WERI-Rb-1 (cell line): ENCODE data around the gene TMEM63A.

Experiments
- DNase-seq: peaks from one replicate; pipeline ENCODE4 v3.0.0-alpha.2; 2020
- H3K27ac ChIP-seq: fragments of 250-450 bp; sonication (Bioruptor Pico); 2 replicates; pipeline ENCODE4 v1.5.1; 2020; ENCODE audit warnings: mild to moderate bottlenecking, moderate library complexity
- H3K27me3 ChIP-seq: fragments of 250-450 bp; sonication (Bioruptor Pico); 2 replicates; pipeline ENCODE4 v1.5.1; 2021; ENCODE audit warnings: mild to moderate bottlenecking, low read depth, moderate library complexity; ENCODE audit not compliant: insufficient read depth, severe bottlenecking
- H3K36me3 ChIP-seq: fragments of 250-450 bp; sonication (Bioruptor Pico); 2 replicates; pipeline ENCODE4 v1.5.1; 2020; ENCODE audit warnings: mild to moderate bottlenecking, moderate library complexity
- H3K4me3 ChIP-seq: 2 replicates; pipeline ENCODE4 v1.5.1; 2011; ENCODE audit warnings: low read depth, mild to moderate bottlenecking, control low read depth, low read length
- H3K9me3 ChIP-seq: fragments of 250-450 bp; sonication (Bioruptor Pico); 2 replicates; pipeline ENCODE4 v1.5.1; 2021; ENCODE audit warnings: mild to moderate bottlenecking, moderate library complexity; ENCODE audit not compliant: severe bottlenecking
- TF ChIP-seq, protein P1 (sequence below): IDR thresholded peaks from 2 replicates; pipeline ENCODE4 v1.5.1; 2011; ENCODE audit warnings: low read depth, mild to moderate bottlenecking, control low read depth, inconsistent platforms, low read length

Gene TMEM63A

DNA sequence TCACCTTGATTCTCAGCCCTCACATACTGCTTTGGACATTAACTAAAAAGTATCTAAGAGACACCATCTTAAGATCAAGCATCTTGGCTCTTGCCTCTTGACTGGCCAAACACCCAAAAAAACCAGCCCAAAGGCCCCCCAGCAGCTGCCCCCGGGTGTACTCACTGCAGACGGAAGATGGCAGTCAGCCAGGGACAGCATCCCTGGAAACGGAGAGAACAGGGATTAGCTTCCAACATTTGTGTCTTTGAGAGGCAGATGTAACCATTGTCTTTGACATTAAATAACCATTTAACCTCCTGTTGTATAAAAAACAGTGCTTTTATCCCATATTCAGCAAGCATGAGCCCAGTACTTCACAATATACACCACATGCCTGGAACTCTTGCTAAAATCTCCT lies 11.3 kb downstream of the TMEM63A start:
- TF ChIP-seq, protein P1, sequence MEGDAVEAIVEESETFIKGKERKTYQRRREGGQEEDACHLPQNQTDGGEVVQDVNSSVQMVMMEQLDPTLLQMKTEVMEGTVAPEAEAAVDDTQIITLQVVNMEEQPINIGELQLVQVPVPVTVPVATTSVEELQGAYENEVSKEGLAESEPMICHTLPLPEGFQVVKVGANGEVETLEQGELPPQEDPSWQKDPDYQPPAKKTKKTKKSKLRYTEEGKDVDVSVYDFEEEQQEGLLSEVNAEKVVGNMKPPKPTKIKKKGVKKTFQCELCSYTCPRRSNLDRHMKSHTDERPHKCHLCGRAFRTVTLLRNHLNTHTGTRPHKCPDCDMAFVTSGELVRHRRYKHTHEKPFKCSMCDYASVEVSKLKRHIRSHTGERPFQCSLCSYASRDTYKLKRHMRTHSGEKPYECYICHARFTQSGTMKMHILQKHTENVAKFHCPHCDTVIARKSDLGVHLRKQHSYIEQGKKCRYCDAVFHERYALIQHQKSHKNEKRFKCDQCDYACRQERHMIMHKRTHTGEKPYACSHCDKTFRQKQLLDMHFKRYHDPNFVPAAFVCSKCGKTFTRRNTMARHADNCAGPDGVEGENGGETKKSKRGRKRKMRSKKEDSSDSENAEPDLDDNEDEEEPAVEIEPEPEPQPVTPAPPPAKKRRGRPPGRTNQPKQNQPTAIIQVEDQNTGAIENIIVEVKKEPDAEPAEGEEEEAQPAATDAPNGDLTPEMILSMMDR, result no peak
- DNase-seq, result no peak
- H3K9me3 ChIP-seq, result no peaks in the 10 kb centered on the region
- H3K36me3 ChIP-seq, result no peaks in the 10 kb centered on the region
- H3K4me3 ChIP-seq, result no peak overlapping the region
- H3K27me3 ChIP-seq, result no peaks in the 10 kb centered on the region
- H3K27ac ChIP-seq, result no peak overlapping the region

DNA sequence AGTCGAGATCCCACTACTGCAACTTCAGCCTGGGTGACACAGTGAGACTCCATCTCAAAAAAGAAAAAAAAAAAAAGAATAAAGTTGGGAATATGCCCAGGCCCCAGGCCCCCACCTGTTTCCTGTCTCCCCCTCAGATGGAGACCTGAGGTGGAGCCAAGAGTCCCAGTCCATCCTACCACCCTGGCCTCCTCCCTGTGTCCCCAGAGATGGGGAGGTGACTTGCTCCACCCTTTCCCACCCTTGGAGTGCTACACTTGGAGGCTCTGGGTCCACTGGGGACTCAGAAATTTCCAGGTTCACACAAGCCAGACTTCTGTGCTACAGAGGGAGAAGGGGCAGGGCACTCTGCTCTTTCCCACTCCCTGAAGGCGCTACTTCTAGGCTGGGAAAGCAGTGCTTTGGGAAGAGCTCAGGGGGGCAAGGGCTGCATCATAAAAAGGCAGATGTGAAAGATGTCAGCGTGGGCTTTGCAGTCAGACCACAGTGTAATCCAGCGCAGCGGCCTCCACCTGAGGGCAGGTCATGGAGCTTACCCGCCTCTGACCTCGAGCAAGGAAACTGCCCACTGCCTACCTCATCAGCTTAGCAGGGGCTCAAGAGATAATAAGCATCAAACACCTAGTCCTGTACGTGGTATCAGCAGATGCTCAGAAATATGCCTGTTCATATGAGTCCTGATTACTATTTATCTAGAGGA lies 13.4 kb downstream of the TMEM63A start:
- Histone ChIP-seq H3K27ac (peak overlapping the region; percentile 63), H3K4me3 (no peak overlapping the region), H3K27me3 (no peaks in the 10 kb centered on the region), H3K36me3 (no peaks in the 10 kb centered on the region), H3K9me3 (no peaks in the 10 kb centered on the region)
- TF ChIP-seq, protein P1, result no peak
- DNase-seq, result peak; percentile 78

DNA sequence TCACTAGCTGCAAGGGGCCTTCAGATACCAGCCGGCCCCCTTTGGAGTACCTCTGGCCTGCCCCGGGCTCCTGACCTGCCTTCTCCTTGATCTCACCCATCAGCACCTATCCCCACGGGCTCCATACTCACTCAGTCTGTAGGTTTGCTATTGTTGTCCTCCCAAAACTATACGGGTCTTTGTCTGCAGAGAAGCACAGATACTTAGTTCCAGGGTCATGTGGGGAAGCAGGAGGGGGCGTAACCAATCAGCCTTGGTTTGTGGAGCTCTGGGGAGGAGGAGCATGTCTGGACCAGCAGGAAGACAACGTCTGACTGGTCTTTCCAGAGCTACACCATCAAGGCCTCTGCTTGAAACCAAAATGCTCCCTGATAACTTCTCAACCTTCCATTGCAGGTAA lies 15.2 kb downstream of the TMEM63A start:
- Histone ChIP-seq H3K27me3 (no peaks in the 10 kb centered on the region), H3K36me3 (no peaks in the 10 kb centered on the region), H3K9me3 (no peaks in the 10 kb centered on the region)

DNA sequence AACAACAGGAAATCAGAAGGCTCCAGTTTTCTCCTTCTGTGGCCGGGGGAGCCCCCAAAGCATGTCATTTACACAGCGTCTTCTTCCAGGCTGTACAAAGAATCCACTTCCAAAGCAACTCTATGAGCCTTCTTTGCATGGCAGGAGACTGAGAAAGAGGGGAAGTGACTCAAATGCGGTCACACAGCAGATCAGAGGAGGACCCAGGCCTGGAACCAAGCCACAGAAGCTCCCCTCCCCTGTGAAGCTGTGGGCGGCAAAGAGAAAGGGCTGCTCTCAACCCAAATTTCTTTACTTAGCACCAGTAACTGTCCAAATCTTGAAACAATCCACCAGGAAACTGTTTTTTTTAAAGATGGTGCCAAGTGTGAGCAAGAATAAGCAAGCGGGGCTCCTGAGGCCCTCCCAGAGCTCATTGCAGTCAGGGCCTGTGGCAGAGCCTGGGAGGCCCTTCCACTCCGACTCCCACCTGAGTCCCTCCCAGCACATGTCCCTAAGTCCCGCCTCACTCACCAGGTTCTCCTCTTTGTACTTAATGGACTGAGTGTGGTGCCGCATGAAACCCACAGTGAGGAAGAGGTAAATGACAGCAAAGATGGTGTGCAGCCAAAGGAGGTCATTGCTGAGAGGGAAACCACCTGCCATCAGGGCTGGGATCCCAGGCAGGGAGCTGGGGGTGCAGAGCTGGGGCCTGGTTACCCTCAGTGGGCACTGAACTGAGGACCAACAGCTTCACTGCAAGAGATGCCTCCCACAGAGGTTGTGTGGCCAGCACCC lies 15.9 kb downstream of the TMEM63A start:
- Histone ChIP-seq H3K36me3 (no peaks in the 10 kb centered on the region), H3K27ac (no peak overlapping the region), H3K4me3 (no peak overlapping the region), H3K9me3 (no peaks in the 10 kb centered on the region), H3K27me3 (no peaks in the 10 kb centered on the region)
- DNase-seq, result no peak
- TF ChIP-seq, protein P1, result no peak

More for the DNA sequence above, 15.2 kb downstream of the TMEM63A start:
- TF ChIP-seq, protein P1, result no peak
- no peak overlapping the region for H3K27ac ChIP-seq
- no peak for DNase-seq
- H3K4me3 ChIP-seq, result no peak overlapping the region

DNA sequence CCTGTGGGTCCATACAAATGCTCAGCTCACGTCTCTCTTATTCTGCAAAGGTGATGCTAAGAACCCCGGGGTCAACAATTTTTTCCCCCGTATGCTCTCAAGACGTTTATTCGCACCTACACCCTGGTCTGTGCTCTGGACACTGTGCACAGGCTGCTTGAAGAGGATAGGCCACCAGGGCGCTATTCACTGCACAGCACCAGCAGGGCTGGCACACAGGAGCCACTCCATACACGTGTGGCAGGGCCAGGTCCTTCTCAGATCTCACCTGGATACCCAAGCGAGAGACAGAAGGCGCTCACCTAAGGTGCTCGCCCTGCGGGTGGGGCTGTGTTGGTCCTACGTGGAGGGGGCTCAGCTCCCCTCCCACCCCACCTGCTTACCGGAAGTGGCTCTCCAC lies 16.7 kb downstream of the TMEM63A start:
- DNase-seq, result no peak
- H3K27ac ChIP-seq, result no peak overlapping the region
- H3K9me3 ChIP-seq, result no peaks in the 10 kb centered on the region
- no peaks in the 10 kb centered on the region for H3K36me3 ChIP-seq
- TF ChIP-seq, protein P1, result no peak
- no peak overlapping the region for H3K4me3 ChIP-seq
- no peaks in the 10 kb centered on the region for H3K27me3 ChIP-seq
